WTC11 (cell line): ENCODE results near the gene ZNF367.

Experiments used
- E2F4 ChIP-seq: sonication (generic); formaldehyde crosslinking; IDR thresholded peaks from 2 replicates; pipeline ENCODE4 v1.8.1; 2022; ENCODE audit warnings: low read depth, mild to moderate bottlenecking, moderate library complexity, missing genetic modification reagents, borderline replicate concordance
- USF2 ChIP-seq: sonication (generic); formaldehyde crosslinking; IDR thresholded peaks from 2 replicates; pipeline ENCODE4 v1.8.1; 2023; ENCODE audit warnings: mild to moderate bottlenecking, missing genetic modification reagents, moderate library complexity

- no peak for TF ChIP-seq E2F4 (CRISPR knock-in tag)
- TF ChIP-seq USF2 (CRISPR knock-in tag): no peak
Observed at GRCh38 chr9:96440671-96441199, 22.6 kb upstream of the ZNF367 start.
